PFSK-1 (cell line): Measurements from ENCODE around the gene ZCCHC17.

ENCODE experiments used
- FOXP2 ChIP-seq: optimal IDR thresholded peaks from 2 replicates; pipeline ENCODE3; 2011; ENCODE audit warnings: borderline replicate concordance, control low read depth, inconsistent platforms; ENCODE audit not compliant: insufficient read depth; ENCODE audit errors: extremely low read length, extremely low read depth
- POLR2AphosphoS5 ChIP-seq: IDR thresholded peaks from 2 replicates; pipeline ENCODE4 v1.6.1; 2012; ENCODE audit warnings: low read depth, mild to moderate bottlenecking, control low read depth, low read length, moderate library complexity
- REST ChIP-seq, 2 experiments: IDR thresholded peaks; 2 replicates each; pipeline versions ENCODE4 v1.6.1 to v1.8.0; 2011 to 2012; ENCODE audit warnings: low read depth in 2 of 2, low read length in 2 of 2, control low read depth in 1 of 2, inconsistent platforms in 1 of 2, mild to moderate bottlenecking in 1 of 2, moderate library complexity in 1 of 2; ENCODE audit not compliant: insufficient read depth in 1 of 2
- SIN3A ChIP-seq: IDR thresholded peaks from 2 replicates; pipeline ENCODE4 v1.6.1; 2012; ENCODE audit warnings: mild to moderate bottlenecking, low read length, moderate library complexity, borderline replicate concordance; ENCODE audit not compliant: insufficient read depth
- TAF1 ChIP-seq: IDR thresholded peaks from 2 replicates; pipeline ENCODE4 v1.6.1; 2012; ENCODE audit warnings: low read length, control low read depth, borderline replicate concordance; ENCODE audit not compliant: insufficient read depth

ZCCHC17 gene

GRCh38 chr1:31308036-31308435 is 11.2 kb downstream of the ZCCHC17 start:
- TF ChIP-seq POLR2AphosphoS5: no peak
- no peak for TF ChIP-seq REST (IDR thresholded peaks at IDR 0.05; ENCODE audit: insufficient read depth in 1 of 2, low read depth in 2 of 2, low read length in 2 of 2)
- TF ChIP-seq FOXP2: no peak
- TF ChIP-seq SIN3A: no peak

GRCh38 chr1:31310198-31310597 is 13.4 kb downstream of the ZCCHC17 start:
- TF ChIP-seq POLR2AphosphoS5: no peak
- no peak for TF ChIP-seq TAF1
- no peak for TF ChIP-seq REST (IDR thresholded peaks at IDR 0.05; ENCODE audit: insufficient read depth in 1 of 2, low read depth in 2 of 2, low read length in 2 of 2)
- TF ChIP-seq SIN3A: no peak
- no peak for TF ChIP-seq FOXP2

GRCh38 chr1:31315902-31316301 is 19.1 kb downstream of the ZCCHC17 start:
- TF ChIP-seq TAF1 (no peak), POLR2AphosphoS5 (no peak), REST (IDR thresholded peaks at IDR 0.05; ENCODE audit: insufficient read depth in 1 of 2, low read depth in 2 of 2, low read length in 2 of 2) (no peak), SIN3A (no peak), FOXP2 (no peak)

GRCh38 chr1:31318146-31318545 is 21.3 kb downstream of the ZCCHC17 start:
- no peak for TF ChIP-seq FOXP2
- no peak for TF ChIP-seq REST (IDR thresholded peaks at IDR 0.05; ENCODE audit: insufficient read depth in 1 of 2, low read depth in 2 of 2, low read length in 2 of 2)
- TF ChIP-seq TAF1: no peak
- TF ChIP-seq POLR2AphosphoS5: no peak
- no peak for TF ChIP-seq SIN3A

- TF ChIP-seq SIN3A (no peak), POLR2AphosphoS5 (no peak), TAF1 (no peak), REST (IDR thresholded peaks at IDR 0.05; ENCODE audit: insufficient read depth in 1 of 2, low read depth in 2 of 2, low read length in 2 of 2) (no peak), FOXP2 (no peak)
Measured at GRCh38 chr1:31324093-31324492, 27.3 kb downstream of the ZCCHC17 start.
